Measurements from ENCODE around the gene GABBR2.

The GABBR2 gene

DNA sequence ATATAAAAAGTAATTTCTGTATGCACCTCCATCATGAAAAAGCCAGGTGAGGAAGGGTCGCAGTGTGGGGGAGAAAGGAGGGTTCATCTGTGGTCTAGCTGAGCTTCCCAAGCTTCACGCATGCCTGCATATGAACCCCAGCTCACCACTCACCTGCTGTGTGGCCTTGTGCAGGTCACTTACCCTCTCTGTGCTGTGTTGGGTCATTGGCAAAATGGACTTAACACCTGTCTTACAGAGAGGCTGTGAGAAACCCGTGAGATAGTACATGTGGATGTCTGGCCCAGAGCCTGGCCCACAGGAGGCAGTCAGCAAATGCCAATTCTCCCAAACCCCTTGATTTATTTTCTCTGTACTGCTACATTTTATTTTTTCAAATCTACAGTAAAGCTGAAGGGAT is 88.9 kb downstream of the GABBR2 start:
- no peak for DNase-seq

DNA sequence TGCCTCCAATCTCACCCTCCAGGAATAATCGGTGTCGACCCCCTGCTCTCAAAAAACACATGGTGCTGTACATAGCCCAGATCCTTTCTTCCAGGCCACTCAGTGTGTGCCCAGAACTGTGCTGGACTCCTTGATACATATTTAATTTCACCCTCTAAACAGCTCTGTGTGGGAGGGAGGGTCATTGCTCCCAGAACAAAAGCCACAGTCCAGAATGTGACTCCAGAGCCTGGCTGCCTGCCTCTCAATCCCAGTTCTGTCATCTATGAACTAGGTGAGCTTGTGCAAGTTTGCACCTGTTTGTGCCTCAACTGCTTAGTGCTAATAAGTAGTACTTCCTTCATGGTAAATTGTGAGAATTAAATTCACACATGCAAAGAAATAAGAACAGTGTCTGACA is 93.1 kb downstream of the GABBR2 start:
- no peak for DNase-seq

DNA sequence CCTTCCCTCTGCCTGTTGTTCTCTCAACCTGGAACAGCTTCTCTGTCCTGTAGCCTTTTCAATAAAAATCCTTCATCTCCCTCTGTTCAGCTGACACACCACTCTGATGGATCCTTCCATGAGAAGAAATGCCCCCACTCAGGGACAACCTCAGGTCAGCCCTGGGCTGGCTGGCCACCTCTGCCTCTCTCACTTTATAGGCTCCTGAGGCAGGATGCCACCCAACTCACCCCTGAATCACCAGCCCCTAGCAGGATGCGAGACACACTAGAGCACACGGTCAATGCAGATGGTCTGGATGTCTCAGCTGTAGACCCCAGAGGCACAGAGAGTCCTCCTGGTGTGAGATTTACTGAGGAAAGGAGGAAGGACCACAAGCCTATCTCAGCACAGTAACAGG is 93.8 kb downstream of the GABBR2 start:
- no peak for DNase-seq

DNA sequence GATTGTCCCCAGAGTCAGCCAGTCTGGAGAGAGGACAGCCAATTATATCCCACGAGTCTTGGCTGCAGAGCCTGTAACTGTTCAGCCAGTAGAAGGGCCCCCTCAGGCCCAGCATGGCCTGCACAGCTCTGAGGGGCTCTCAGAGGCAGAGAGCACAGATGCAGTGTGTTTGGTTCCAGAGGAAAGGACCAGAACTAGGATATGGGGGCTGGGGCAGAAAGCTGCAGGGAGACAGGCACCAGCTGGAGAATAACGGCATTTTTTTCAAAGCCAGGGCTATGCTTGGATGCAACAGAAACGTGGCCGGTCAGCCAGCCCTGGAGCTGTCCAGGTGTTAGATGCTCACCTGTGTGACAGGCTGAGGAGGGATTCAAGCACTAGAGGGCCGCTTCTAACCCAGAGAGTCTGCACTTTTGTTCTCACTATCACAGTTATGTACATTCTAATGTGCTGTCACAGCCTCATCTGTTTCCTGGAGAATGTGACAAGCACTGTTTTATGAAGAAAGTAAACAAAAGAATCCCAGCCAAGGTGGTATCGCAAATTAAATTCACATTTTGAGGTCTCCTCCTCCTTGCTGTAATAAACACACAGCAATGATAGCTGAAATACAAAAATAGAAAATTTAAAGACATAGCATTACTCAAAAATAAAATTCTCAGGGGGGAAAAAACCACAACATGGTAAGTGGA is 96.5 kb downstream of the GABBR2 start:
- DNase-seq: no peak

DNA sequence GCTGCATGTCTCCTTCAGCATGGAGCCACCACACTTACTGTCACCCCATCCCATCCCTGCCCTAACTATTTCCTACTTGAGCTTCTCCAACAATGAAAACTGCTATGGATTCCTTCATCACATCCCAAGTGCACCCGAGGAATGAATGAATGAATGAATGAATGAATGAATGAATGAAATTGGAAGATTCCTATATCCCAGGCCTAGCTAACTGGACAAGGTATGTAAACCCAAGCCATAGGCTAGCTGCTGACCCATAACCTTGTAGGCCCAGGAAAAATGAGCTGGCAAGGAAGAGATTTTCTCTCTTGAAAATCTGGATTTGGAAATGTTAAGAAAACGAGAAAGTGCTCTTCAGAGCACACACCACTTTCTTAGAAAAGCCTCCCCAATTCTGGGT is 97.4 kb downstream of the GABBR2 start:
- DNase-seq: no peak

DNA sequence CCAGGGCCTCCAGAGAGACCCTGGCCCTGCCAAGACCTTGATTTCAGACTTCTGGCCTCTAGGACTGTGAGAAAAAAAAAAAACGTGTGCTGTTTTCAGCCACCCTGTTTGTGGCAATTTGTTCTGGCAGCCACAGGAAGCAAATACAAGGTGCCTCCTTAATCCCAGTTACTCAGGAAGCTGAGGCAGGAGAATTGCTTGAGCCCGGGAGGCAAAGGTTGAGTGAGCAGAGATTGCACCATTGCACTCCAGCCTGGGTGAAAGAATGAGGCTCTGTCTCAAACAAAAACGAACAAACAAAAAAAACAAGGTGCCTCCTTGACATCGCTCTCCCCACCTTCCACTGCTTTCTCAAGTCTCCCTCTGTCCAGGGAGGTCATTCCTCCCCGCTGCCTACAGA is 98.0 kb downstream of the GABBR2 start:
- no peak for DNase-seq

DNA sequence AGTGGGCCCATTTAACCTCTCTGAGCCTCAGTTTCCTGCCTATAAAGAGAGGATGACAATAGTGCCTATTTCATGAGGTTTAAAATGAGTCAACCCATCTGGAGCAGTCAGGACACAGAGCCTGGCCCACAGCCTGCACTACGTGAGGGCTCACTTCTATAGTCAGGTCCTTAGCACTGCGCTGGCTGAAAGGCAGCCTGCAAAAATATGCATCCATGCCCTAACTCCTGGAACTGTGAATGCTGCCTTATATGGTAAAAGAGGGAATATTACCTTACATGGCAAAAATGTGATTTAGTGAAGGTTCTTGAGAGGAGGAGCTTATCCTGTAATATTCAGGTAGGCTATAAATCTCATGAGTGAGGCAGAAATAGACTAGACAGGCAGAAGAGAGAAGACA is 98.5 kb downstream of the GABBR2 start:
- DNase-seq: no peak

DNA sequence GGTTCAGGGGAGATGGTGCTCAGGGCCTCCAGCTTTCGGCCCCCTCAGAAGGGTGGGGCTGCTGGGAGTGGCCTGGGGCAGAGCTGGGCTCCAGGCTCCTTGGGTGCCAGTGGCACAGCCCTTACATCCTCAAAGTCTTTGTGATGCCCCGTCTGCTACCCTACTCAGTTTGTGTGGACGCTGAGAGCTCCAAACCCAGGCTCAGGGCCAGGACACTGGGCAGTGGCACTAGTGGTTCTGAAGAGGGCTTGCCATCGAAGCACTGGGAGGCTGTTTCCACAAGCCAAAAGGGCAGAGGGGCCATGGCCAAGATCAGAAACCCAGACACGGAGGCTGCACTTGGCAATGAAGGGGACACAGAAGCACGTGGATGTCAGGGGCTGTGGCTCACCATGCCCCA is 99.1 kb downstream of the GABBR2 start:
- DNase-seq: no peak

DNA sequence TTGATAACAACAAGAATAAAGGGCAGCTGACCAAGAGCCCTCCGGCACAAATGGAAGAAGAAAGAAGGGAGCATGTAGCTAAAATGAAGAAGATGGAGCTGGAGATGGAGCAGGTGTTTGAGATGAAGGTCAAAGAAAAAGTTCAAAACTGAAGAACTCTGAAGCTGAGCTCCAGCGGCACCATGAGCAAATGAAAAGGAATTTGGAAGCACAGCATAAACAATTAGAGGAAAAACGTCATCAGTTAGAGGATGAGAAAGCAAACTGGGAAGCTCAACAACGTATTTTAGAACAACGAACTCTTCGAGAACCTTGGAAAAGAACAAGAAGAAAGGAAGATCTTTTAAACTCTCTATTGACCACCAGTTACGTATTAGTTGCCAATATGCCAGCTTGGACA is 100.9 kb downstream of the GABBR2 start:
- no peak for DNase-seq

DNA sequence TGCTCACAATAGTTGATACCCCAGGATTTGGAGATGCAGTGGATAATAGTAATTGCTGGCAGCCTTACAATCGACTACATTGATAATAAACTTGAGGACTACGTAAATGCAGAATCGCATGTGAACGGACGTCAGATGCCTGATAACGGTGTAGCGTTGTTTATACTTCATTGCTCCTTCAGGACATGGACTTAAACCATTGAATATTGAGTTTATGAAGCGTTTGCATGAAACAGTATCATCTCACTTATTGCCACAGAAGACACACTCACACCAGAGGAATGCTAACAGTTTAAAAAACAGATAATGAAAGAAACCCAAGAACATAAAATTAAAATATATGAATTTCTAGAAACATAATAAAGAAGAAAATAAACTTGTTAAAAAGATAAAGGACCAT is 101.6 kb downstream of the GABBR2 start:
- no peak for DNase-seq

DNA sequence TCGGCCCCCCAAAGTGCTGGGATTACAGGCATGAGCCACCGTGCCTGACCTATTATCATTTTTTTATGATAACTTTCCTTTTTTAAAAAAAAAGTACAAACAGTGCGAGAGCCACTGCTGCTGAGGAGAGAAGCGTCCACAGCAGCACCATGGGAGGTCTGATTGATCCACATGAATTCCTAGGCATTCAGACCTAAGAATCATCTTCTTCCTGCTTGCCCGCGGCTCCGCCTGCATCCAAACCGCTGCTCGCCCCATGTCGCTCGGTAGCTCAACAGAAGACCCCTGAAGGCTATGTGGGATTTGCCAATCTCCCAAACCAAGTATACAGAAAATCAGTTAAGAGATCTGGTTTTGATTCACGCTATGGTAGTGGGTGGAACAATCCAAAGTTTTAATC is 102.0 kb downstream of the GABBR2 start:
- no peak for DNase-seq

DNA sequence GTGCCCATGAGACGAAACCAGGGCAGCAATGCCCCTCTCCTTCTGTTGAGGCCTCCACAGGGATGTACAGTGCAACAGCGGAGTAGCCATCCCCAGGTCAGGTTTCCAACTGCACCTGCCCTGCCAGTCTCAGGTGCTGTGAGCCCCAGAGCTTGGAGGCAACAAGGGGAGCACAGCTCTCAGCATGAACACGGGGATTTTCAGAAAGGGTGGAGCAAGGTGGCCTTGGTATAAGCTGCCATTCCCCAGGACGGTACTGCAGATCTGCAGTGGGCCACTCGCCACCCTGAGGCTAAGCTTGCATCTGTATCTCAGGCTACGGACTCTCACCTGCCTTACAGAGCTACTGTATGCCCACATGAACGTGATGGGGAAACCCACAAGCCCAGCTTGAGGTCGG is 103.6 kb downstream of the GABBR2 start:
- no peak for DNase-seq

DNA sequence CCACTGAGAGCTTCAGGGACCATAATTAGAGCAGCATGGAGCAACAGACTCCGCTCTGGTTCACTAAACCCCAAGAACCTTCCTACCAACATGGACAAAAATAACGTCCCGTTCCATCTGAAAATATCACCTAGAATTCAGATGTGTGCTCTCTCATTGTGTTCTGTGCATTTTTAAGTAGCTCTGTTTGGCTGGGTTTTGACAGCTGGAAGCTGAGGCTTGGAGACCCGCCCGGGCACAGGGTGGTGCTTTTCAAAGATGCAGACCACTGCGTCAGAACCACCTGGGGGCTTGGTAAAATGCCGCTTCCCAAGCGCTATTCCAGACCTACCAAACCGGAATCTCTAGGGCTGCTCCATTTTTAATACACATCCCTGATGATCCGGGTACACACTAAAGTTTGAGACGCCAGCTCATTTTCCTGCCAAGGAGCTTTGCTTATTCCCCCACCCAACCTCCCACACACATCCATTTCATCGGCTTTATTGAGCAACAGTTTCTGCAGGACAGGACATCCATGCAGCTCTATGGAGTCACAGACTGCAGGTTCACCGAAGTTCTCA is 104.8 kb downstream of the GABBR2 start:
- DNase-seq: peak; percentile 27 to 65

DNA sequence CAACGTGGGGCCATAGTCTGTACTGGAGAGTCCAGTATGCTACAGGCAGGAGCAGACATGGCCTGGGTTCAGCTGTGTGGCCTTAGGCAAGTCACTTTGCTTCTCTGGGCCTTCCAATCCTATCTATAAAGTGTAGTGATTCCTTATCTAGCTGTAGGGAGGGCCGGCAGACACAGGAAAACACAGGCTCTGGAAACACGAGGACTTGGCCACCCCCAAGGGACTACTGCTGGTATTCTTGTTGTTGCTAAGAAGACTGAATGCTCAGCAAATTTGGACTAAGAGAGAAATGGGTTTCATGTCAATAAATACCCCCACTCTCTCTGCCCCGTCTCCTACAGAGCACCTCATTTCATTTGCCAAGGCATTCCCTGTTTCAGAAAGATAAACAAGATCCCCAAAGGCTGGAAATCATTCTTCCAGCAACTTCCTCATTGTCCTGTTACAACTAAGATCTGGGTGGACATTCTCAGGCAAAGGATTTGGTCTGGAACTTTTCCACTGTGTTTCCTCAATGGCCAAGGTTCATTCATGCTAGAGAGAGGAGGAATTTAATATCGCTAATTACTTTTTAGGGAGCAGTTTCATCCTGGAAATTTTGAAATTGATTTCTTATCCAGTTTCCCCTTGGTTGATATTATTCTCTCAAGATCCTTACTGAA is 105.8 kb downstream of the GABBR2 start:
- no peak for DNase-seq

DNA sequence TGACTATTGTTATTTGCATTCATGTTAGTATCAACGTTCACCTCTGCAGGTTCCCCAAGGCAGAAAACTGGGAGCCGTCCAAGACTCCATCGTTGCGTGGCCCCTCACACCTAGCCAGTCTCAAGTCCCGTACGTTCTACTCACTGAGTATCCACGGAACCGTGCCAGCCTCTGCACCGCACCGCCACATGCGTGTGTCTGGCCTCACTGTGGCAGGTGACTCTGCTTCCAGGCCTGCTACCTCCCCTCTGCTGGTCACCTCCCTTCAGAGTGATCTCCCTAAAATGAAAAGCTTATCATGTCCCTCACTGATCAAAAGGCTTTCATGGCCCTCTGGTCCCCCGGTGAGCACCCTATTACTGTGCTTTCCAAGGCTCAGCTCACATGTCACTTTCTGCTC is 108.1 kb downstream of the GABBR2 start:
- no peak for DNase-seq

DNA sequence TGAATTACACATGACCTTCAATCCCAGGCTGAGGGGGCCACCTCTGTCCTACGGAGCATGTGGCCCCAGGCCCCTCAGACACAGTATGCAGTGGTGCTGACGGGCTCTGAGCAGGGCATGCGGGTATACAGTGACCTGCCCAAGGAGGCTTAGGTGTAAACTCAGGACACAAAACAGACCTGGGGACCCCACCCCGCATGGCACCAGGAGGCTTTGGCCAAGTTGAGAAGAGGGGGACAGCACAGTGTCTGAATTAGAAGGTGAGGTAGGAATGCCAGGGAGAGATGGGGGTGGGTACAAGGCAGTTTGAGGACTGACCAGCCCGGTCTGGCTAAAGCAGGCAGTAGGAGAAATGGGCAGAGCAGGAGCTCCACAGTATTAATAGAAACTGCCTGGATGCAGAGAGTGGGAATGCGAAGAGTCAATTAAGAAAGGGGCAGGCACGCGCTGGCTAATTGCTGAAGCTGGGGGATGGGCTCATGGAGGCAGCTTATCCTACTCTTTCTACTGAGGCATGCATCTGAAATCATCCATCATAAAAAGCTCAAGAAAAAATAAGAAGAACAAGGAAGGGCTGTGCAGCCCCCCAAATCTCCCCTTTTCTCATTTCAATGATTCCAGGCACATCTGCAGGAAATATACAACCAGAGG is 109.0 kb downstream of the GABBR2 start:
- DNase-seq: no peak

DNA sequence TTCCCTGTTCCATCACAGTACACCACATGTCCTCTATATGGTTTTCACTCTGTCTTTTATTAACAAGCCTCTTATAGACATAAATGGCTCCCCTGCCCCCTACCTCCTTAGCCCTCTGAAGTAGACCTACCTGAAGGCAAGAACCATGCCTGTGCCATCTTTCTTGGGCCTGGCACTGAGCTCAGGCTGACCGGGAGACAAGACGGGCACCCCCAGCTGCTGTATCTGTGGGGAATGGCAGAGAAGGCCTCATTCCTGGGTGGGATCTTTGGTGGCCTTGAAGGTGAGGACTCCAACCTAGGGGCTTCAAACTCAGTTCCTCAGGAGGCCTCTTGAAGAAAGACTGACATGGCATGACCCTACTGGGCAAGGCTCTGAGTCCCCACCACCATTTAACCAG is 109.9 kb downstream of the GABBR2 start:
- DNase-seq: no peak

DNA sequence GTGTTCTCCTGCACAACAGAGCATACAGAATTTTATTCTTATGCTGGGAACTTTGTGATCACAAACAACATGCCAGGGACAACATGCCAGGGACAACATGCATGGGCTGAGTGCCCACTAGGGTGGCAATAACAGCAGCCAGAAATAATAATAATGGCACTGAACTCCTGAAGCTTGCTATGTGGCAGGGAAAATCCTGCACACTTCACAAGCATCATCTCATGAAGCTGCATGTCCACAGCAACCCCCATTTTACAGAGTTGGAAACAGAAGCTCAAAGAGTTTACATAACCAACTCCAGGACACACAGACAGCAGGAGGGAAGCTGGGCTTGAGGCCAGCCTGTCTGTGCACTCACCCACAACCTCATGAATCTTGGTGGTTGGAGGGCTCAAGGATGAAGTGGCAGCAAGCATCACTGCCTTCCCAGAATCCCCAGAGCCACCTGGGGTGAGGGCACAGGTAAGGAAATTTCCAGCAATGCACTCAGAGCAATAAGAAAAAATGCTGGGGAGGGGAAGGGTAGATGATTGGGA is 111.4 kb downstream of the GABBR2 start:
- peak in 1 of 2 experiments; percentile 44 for DNase-seq

DNA sequence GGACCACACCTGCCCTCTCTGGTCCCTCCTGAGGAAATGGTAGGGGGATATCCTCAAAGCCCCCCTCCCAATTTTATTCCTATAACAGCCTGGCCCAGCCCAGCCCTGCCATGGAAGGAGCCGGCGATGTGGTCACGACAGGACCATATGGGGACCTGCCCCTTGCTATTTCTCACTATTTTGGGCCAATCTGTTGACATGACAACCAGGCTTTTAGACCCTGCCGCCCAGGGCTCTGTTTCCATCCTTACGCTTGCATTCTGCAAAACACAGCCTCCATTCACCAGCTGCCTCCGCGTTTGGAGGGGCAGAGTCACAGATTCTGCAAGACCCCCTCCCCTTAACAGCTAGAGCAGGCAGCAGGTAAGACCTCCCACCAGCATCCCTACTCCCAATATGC is 112.2 kb downstream of the GABBR2 start:
- DNase-seq: no peak

DNA sequence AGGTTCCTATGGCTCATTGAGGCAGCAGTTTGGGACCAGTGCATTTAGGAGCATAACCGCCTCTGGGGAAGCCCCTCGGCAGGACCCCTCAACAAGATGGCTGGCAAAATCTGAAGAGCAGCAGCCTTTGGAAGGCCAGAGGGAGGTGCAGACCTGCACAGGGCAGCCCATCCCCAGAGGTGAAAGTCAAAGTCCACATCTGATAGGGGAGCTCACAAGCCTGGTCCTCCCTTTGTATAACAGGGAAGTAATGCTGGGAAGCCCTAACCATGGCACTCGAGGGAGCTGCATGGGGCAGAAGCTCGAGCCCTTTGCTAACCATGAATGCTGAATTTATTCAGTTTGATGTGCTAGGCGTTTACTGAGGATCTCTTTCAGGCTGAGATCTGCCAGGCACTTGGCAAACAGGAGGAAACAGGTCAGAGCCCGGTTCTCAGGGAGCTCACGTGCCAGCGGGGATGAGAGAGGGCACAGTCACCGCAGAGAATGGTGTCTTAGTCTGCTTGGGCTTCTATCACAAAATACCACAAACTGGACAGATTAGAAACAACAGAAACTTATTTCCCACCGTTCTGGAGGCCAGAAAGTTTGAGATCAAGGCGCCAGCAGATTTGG is 114.1 kb downstream of the GABBR2 start:
- no peak for DNase-seq

DNA sequence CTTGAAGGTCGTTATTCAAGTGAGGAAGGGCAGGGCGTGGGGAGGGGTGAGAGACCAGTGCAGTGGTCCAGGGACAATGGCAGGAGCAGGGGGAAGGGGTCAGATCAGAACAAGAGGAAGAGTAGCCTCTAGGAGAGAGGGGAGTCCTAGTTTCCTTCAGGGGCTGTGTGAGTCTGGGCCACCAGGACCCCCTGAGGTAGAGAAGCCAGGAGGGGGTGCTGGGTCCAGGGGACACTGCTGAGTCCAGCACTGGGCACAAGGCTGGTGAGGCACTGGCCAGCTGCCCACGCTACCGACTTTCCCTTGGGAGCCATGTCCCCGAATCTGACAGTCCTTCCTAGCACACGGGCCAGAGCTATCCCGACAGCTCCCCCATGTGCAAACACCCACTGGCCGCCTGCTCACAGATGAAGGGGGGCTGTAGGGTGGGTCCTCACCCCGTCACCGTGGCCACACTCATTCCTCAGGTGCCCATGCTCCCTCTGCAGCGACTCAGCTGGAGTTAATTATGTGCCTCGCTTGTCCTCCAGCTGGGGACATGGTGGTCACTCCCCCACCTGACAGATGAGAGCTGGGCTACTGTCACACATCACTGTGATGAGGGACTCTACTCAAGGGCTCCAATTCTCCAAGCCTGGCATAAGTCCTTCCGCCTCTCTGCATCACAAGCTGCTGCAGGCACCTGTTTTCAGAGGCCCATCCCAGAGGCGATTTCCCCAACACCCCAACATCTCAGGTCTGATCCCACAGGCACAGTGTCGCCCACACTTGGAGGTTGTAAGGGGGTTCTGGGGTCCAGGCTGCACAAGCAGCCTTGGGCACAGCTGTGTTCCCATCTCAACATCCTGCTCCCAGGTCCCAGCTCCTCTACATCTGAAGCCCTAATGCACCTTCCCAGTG is 115.1 kb downstream of the GABBR2 start:
- no peak for DNase-seq

DNA sequence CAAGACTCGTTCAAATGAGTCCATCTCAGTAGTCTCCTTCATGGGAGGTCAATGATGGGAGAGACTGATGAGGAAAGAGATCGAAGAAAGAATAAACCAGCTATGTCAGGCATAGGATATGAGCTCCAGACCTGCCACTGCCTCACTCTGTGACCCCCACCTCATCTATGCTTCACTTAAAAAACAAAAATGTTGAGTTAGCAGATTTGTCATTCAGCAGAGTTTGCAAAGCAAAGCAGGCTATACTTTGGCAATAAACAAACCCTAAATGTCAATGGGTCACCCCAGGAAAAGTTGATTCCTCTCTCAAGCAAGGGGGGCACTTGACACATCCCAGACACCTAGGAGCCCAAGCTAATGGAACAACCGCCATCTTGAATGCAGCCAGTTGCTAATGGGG is 117.0 kb downstream of the GABBR2 start:
- DNase-seq: no peak

Measured in NCI-H446 (cell line).